Esophagus muscularis mucosa (tissue), 3 donors: Measurements from ENCODE around the gene PLAC1.

ENCODE experiments used
- CTCF ChIP-seq, 3 experiments: fragments of 200-600 bp in 2 of 3; fragments of 450-650 bp in 1 of 3; sonication (generic) in 2 of 3; IDR thresholded peaks; one replicate each; pipeline ENCODE4 v1.5.1; 2017 to 2019; ENCODE audit warnings: antibody characterized with exemption in 3 of 3, mild to moderate bottlenecking in 2 of 3, moderate library complexity in 1 of 3
- POLR2AphosphoS5 ChIP-seq, 2 donors: sonication (generic); formaldehyde crosslinking; IDR thresholded peaks; one replicate each; pipeline ENCODE4 v1.6.1; 2017; ENCODE audit warnings: antibody characterized with exemption in 2 of 2

GRCh38 chrX:134676436-134676835, 18.2 kb upstream of the PLAC1 start:
- TF ChIP-seq POLR2AphosphoS5 (IDR thresholded peaks at IDR 0.05) (no peak), CTCF (IDR thresholded peaks at IDR 0.05) (no peak)
